ENCODE results near the gene STARD3. TPM values are rescaled to one million over a fixed set of nuclear protein-coding genes. Genes with fewer than 3 reads are reported as not detected.

The STARD3 gene
- total and polyA plus RNA-seq, 9 of the 15 experiments (the other 6 are each of a cell fraction or from before 2014, with no cell fraction given) = 0.63 to 87.0 (median 46.0) TPM

- TF ChIP-seq ZBTB40 (IDR thresholded peaks at IDR 0.05) (no peak), ZBTB40 (CRISPR knock-in tag; IDR thresholded peaks at IDR 0.05) (no peak), ZSCAN29 (IDR thresholded peaks at IDR 0.05) (peak; percentile 18; the same call in 1 of the 2 replicates), GATA2 (CRISPR knock-in tag; IDR thresholded peaks at IDR 0.05) (peak; percentile 88), MTA3 (IDR thresholded peaks at IDR 0.05; ENCODE audit: borderline replicate concordance) (peak; percentile 82; the same call in 1 of the 2 replicates), NEUROD1 (IDR thresholded peaks at IDR 0.05; ENCODE audit: borderline replicate concordance, low read depth, low read length, partially characterized antibody) (peak; percentile 79), MBD2 (IDR thresholded peaks at IDR 0.05; ENCODE audit: borderline replicate concordance, low read depth) (peak; percentile 82; the same call in 1 of the 2 replicates), POLR2G (IDR thresholded peaks at IDR 0.05; ENCODE audit: low read depth, low read length) (peak; percentile 85), SOX6 (IDR thresholded peaks at IDR 0.05) (peak; percentile 78), DEAF1 (CRISPR knock-in tag; IDR thresholded peaks at IDR 0.05) (0 out of 2 replicates have a peak, but pooled peaks have one; percentile 23)
- TF ChIP-seq, protein P1, sequence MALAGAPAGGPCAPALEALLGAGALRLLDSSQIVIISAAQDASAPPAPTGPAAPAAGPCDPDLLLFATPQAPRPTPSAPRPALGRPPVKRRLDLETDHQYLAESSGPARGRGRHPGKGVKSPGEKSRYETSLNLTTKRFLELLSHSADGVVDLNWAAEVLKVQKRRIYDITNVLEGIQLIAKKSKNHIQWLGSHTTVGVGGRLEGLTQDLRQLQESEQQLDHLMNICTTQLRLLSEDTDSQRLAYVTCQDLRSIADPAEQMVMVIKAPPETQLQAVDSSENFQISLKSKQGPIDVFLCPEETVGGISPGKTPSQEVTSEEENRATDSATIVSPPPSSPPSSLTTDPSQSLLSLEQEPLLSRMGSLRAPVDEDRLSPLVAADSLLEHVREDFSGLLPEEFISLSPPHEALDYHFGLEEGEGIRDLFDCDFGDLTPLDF (CRISPR knock-in tag; IDR thresholded peaks at IDR 0.05) = no peak; the same call in 1 of the 2 replicates
- TF ChIP-seq, protein P2, sequence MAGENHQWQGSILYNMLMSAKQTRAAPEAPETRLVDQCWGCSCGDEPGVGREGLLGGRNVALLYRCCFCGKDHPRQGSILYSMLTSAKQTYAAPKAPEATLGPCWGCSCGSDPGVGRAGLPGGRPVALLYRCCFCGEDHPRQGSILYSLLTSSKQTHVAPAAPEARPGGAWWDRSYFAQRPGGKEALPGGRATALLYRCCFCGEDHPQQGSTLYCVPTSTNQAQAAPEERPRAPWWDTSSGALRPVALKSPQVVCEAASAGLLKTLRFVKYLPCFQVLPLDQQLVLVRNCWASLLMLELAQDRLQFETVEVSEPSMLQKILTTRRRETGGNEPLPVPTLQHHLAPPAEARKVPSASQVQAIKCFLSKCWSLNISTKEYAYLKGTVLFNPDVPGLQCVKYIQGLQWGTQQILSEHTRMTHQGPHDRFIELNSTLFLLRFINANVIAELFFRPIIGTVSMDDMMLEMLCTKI (IDR thresholded peaks at IDR 0.05; ENCODE audit: partially characterized antibody) = no peak
Measured at GRCh38 chr17:39667262-39667944, 30.5 kb downstream of the STARD3 start (continued).
